Thyroid gland (tissue), 4 donors: Measurements from ENCODE around the gene S100A3.

Source experiments
- CTCF ChIP-seq, 6 experiments: fragments of 200-600 bp in 3 of 6; fragments of 450-650 bp in 3 of 6; sonication (generic) in 3 of 6; IDR thresholded peaks; one replicate each; pipeline ENCODE4 v1.5.1; 2016 to 2019; ENCODE audit warnings: antibody characterized with exemption in 6 of 6, mild to moderate bottlenecking in 2 of 6, inconsistent platforms in 1 of 6, moderate library complexity in 1 of 6
- POLR2A ChIP-seq, 2 donors: fragments of 450-650 bp; IDR thresholded peaks; one replicate each; pipeline ENCODE4 v1.6.1; 2017; ENCODE audit warnings: antibody characterized with exemption in 2 of 2, mild to moderate bottlenecking in 2 of 2, moderate library complexity in 1 of 2

- no peak for TF ChIP-seq CTCF (IDR thresholded peaks at IDR 0.05)
- no peak for TF ChIP-seq POLR2A (IDR thresholded peaks at IDR 0.05)
Observed at GRCh38 chr1:153550398-153550758, 1.3 kb upstream of the S100A3 start.
